Kidney (tissue), 14 donors: ENCODE data around the gene DOHH. TPM values are rescaled to one million over a fixed set of nuclear protein-coding genes. Genes with fewer than 3 reads are reported as not detected.

Experiments used
- DNase-seq, 5 donors: peaks; one replicate each; pipeline ENCODE4 v3.0.0-alpha.2; 2013 to 2020
- FAIRE-seq: peaks from 2 replicates; lab custom pipeline; 2012; peaks lifted over from hg19 to GRCh38; lab: Jason Lieb, UNC
- H3K27ac ChIP-seq, 2 donors: one replicate each; pipeline ENCODE4 v1.7.0; 2013; ENCODE audit warnings: low read depth in 2 of 2, low read length in 2 of 2, inconsistent platforms in 1 of 2
- H3K27me3 ChIP-seq: one replicate; pipeline ENCODE4 v1.7.1; 2013; ENCODE audit warnings: low read length, inconsistent platforms; ENCODE audit not compliant: control insufficient read depth, insufficient read depth
- H3K36me3 ChIP-seq, 3 donors: one replicate each; pipeline versions ENCODE4 v1.7.0 to v1.7.1; 2013; ENCODE audit warnings: low read length in 3 of 3, control low read depth in 1 of 3, inconsistent platforms in 1 of 3; ENCODE audit not compliant: insufficient read depth in 3 of 3, control insufficient read depth in 2 of 3
- H3K4me1 ChIP-seq, 3 donors: one replicate each; pipeline versions ENCODE4 v1.7.0 to v1.7.1; 2013; ENCODE audit warnings: low read length in 3 of 3, inconsistent platforms in 1 of 3, low read depth in 1 of 3; ENCODE audit not compliant: control insufficient read depth in 2 of 3, insufficient read depth in 2 of 3
- H3K4me3 ChIP-seq, 3 donors: one replicate each; pipeline versions ENCODE4 v1.7.0 to v1.8.1; 2013; ENCODE audit warnings: low read length in 3 of 3, control low read depth in 1 of 3, inconsistent platforms in 1 of 3
- H3K9ac ChIP-seq, 3 donors: one replicate each; pipeline versions ENCODE4 v1.7.0 to v1.7.1; 2013; ENCODE audit warnings: low read length in 3 of 3, control low read depth in 1 of 3, inconsistent platforms in 1 of 3
- H3K9me3 ChIP-seq, 3 donors: one replicate each; pipeline versions ENCODE4 v1.7.0 to v1.7.1; 2013; ENCODE audit warnings: low read length in 3 of 3, control low read depth in 1 of 3, inconsistent platforms in 1 of 3; ENCODE audit not compliant: control insufficient read depth in 2 of 3, insufficient read depth in 1 of 3
- intact Hi-C: fragments of 100-400 bp; cut with DNase I; formaldehyde crosslinking; loops from one replicate; pipeline ENCODE4 v1.11.1; 2022
- polyA plus RNA-seq: library from polyadenylated mRNA; stranded (reverse); fragments of 350-450 nt; fragmentation: Illumina TruSeq; extraction: RNeasy Lipid Tissue Mini Kit (QIAGEN cat#74804); gene quantifications from one replicate; pipeline ENCODE4 v1.2.3, GENCODE V29; 2014; ENCODE audit warnings: low read depth, low replicate concordance; ENCODE audit not compliant: insufficient read depth
- total RNA-seq: library from RNA; stranded (reverse); fragmentation: NEBNext Ultra II Directional; extraction: Animal tissue kit (Norgen Biotek cat#: 25700); gene quantifications from one replicate; pipeline ENCODE4 v1.2.1, GENCODE V29; 2021
- TF ChIP-seq, protein P1 (sequence below): IDR thresholded peaks from 3 replicates; pipeline ENCODE4 v1.5.1; 2012; ENCODE audit warnings: mild to moderate bottlenecking, moderate library complexity, borderline replicate concordance; ENCODE audit not compliant: insufficient read depth; ENCODE audit errors: extremely low read depth
- donor health status: control.
- donor health status: control.
- donor health status: control.
- donor health status: control.
- donor health status: control.
- donor health status: DM: yes; HTN: yes; CAD: no.
- donor health status: Normal renal cell carcinoma (clear cell type).

Gene DOHH
- total and polyA plus RNA-seq, 2 donors from 2014 or later = 12.2 to 20.2 TPM

DNA sequence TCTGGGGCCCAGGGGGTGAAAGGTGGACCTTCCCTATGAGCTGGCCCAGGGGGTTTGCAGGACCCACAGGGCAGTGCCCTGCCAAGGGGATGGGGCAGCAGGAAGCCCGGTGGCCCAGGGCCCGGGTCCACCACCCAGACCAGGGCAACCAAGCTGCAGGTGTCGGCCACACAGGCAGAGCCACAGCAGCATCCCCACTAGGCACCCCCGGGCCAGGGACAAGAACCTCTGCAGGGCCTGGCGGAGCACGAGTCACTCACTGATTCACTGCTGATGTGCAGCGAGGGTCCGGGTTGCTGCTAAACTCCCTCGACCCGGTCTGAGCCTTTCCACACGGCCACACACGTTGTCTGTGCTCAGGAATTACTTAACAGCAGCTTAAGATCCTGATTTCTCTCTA lies 14.5 kb upstream of the DOHH start:
- H3K4me1 ChIP-seq = peaks cover 0 to 13% (median 7%) of the 10 kb centered on the region in 3 donors
- TF ChIP-seq, protein P1, sequence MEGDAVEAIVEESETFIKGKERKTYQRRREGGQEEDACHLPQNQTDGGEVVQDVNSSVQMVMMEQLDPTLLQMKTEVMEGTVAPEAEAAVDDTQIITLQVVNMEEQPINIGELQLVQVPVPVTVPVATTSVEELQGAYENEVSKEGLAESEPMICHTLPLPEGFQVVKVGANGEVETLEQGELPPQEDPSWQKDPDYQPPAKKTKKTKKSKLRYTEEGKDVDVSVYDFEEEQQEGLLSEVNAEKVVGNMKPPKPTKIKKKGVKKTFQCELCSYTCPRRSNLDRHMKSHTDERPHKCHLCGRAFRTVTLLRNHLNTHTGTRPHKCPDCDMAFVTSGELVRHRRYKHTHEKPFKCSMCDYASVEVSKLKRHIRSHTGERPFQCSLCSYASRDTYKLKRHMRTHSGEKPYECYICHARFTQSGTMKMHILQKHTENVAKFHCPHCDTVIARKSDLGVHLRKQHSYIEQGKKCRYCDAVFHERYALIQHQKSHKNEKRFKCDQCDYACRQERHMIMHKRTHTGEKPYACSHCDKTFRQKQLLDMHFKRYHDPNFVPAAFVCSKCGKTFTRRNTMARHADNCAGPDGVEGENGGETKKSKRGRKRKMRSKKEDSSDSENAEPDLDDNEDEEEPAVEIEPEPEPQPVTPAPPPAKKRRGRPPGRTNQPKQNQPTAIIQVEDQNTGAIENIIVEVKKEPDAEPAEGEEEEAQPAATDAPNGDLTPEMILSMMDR = no peak
- no peak overlapping the region for H3K4me3 ChIP-seq
- FAIRE-seq (no peak), DNase-seq (no peak)
- no peak overlapping the region for H3K27ac ChIP-seq
- intact Hi-C loops = no loop called here
- H3K9me3 ChIP-seq = no peaks in the 10 kb centered on the region
- H3K9ac ChIP-seq = no peak overlapping the region
- peaks cover 0 to 13% (median 4%) of the 10 kb centered on the region in 3 donors for H3K36me3 ChIP-seq
- H3K27me3 ChIP-seq = no peaks in the 10 kb centered on the region

DNA sequence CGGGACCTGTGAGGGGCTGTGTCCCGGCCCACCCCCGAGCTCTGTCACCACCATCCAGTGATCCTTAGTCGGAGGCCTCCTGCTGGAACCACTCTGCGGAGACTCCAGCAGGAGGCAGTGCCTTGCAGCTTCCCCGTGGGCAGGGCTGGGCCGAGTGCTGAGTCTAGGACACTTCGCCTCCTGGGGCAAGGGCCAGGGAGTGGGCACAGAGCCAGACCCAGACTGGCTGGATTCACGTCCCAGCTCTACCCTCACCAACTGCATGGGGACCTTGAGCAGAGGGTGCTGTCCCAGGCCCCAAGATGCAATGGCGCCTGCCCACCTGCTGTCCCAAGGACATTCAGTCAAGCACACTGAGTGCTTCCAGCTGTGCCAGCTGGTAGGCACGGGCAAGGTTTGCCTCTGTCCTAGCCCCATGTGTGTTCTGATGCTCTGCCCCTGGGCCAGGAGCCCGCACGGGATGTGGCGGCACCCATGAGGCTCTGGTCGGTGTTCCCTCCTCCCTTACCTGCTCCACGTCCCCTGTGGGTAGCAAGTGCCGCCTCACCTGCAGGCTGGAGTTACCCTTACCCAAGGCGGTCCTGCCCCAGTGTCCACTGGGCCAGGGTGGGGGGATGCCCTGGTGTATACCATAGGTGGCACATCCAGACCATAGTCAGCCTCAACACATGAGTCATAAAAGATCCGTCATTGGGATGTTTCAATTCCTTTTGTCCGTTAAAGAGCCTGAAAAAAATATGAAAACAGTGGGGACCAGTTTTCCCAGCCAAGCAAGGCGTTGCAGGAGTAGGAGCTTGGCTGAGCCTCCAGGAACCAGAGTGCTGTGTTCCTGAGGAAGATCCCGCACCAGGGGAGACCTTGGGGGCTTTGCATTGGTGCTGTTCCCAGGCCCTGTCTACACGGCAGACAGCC lies 13.0 kb upstream of the DOHH start:
- FAIRE-seq (no peak), DNase-seq (no peak)
- H3K9me3 ChIP-seq = no peaks in the 10 kb centered on the region
- H3K9ac ChIP-seq = no peak overlapping the region
- TF ChIP-seq, protein P1 = no peak
- H3K27me3 ChIP-seq = no peaks in the 10 kb centered on the region
- intact Hi-C loops = no loop called here
- peaks cover 0 to 10% (median under 1%) of the 10 kb centered on the region in 3 donors for H3K36me3 ChIP-seq
- no peak overlapping the region for H3K27ac ChIP-seq
- peaks cover 0 to 13% (median 7%) of the 10 kb centered on the region in 3 donors for H3K4me1 ChIP-seq
- H3K4me3 ChIP-seq = no peak overlapping the region

DNA sequence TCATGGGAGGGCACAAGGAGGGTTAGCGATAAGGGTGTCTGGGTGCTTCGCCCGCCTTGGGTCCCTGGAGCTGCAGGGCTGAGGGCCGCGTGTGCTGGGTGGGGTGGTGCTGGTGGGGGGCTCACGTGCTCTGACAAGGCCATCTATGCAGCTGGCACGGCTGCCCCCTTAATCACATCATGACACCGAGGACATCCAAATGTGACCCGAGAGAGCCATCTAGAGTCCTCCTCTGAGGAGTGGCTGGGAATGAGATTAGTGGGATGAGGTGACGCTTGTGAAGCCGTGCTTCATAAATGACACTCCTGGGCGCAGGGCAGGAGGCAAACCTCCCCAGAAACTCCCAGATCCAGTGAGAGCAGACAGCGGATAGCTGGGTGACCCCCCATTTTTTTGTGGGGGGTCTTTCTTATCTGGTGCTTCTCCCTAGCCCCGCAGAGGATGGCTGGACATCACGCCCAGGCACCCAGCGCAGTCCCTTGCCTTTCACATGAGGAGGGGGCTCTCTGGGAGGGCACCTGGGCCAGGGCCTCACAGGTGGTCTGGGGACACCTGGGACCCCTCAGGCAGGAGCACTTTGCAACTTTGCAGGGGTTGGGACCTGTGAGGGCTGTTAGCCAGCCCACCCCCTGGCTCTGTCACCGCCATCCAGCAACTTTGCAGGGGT lies 12.2 kb upstream of the DOHH start:
- FAIRE-seq (no peak), DNase-seq (no peak)
- no peak overlapping the region for H3K27ac ChIP-seq
- no peaks in the 10 kb centered on the region for H3K27me3 ChIP-seq
- intact Hi-C loops = no loop called here
- H3K4me3 ChIP-seq = no peak overlapping the region
- TF ChIP-seq, protein P1 = no peak
- peaks cover 0 to 10% (median 0%) of the 10 kb centered on the region in 3 donors for H3K36me3 ChIP-seq
- no peak overlapping the region for H3K9ac ChIP-seq
- no peaks in the 10 kb centered on the region for H3K9me3 ChIP-seq
- H3K4me1 ChIP-seq = peaks cover 0 to 13% (median 7%) of the 10 kb centered on the region in 3 donors
